K562 (cell line): Measurements from ENCODE around the gene PAQR4. TPM values are rescaled to one million over a fixed set of nuclear protein-coding genes. Genes with fewer than 3 reads are reported as not detected.

ENCODE experiments used
- ELF1 ChIP-seq: fragments of 200-800 bp; sonication (Bioruptor generic); IDR thresholded peaks from 2 replicates; pipeline ENCODE4 v1.6.1; 2016; ENCODE audit warnings: missing genetic modification characterization, missing compliant biosample characterization
- ESRRB ChIP-seq: fragments of 250-450 bp; sonication (Bioruptor Pico); IDR thresholded peaks from 2 replicates; pipeline ENCODE4 v1.5.0; 2020; ENCODE audit warnings: mild to moderate bottlenecking, moderate library complexity, borderline replicate concordance
- ETV6 ChIP-seq, 3 experiments: fragments of 150-350 bp in 1 of 3; sonication (generic) in 1 of 3; formaldehyde crosslinking in 1 of 3; IDR thresholded peaks; 2 replicates each; pipeline versions ENCODE4 v1.6.1 to v1.8.0; 2014 to 2022; ENCODE audit warnings: borderline replicate concordance in 2 of 3, low read depth in 2 of 3, antibody characterized with exemption in 1 of 3, low read length in 1 of 3, mild to moderate bottlenecking in 1 of 3, missing genetic modification reagents in 1 of 3
- HEY1 ChIP-seq: fragments of 250-450 bp; sonication (Bioruptor Pico); IDR thresholded peaks from 2 replicates; pipeline ENCODE4 v1.5.0; 2020; ENCODE audit warnings: mild to moderate bottlenecking, moderate library complexity, borderline replicate concordance
- PHF8 ChIP-seq: fragments of 200-600 bp; sonication (generic); IDR thresholded peaks from 2 replicates; pipeline ENCODE4 v1.6.1; 2012; ENCODE audit warnings: mixed run types, mild to moderate bottlenecking, inconsistent platforms, low read length, moderate library complexity, borderline replicate concordance
- SMARCA5 ChIP-seq: fragments of 450-650 bp; IDR thresholded peaks from 2 replicates; pipeline ENCODE4 v1.6.1; 2016
- THRAP3 ChIP-seq: fragments of 450-650 bp; IDR thresholded peaks from 2 replicates; pipeline ENCODE4 v1.6.1; 2016; ENCODE audit warnings: mild to moderate bottlenecking, inconsistent platforms, borderline replicate concordance
- ZNF146 ChIP-seq: IDR thresholded peaks from one replicate; pipeline ENCODE4 v1.6.1; 2018; ENCODE audit warnings: missing compliant biosample characterization; ENCODE audit not compliant: unreplicated experiment
- ZNF165 ChIP-seq: fragments of 250-450 bp; sonication (Bioruptor Pico); IDR thresholded peaks from 2 replicates; pipeline ENCODE4 v1.4.0; 2020; ENCODE audit warnings: borderline replicate concordance
- polyA plus RNA-seq, 8 experiments: library from polyadenylated mRNA; depleted of rRNA in 4 of 8; stranded (reverse) in 5 of 8; unstranded in 3 of 8; fragments of >200 nt; fragmentation: Nextera tagmentation in 2 of 8; fragmentation: Illumina TruSeq in 1 of 8; extraction: Ambion mirVana in 2 of 8; extraction: Trizol in 1 of 8; gene quantifications; 2 replicates each; pipeline versions ENCODE4 v1.2.1 to v1.2.3, GENCODE V29; 2011 to 2014; ENCODE audit warnings: inconsistent platforms in 1 of 8, missing spikeins in 1 of 8
- total RNA-seq, 7 experiments: library from RNA; depleted of rRNA in 6 of 7; stranded (reverse); fragments of >200 nt in 6 of 7; fragmentation: Illumina TruSeq in 2 of 7; extraction: Trizol in 2 of 7; gene quantifications; 2 replicates each; pipeline versions ENCODE4 v1.2.1 to v1.2.3, GENCODE V29; 2011 to 2021; ENCODE audit warnings: low replicate concordance in 1 of 7
- TF ChIP-seq, protein P1 (sequence below): sonication (generic); formaldehyde crosslinking; IDR thresholded peaks from 2 replicates; pipeline ENCODE4 v1.8.1; 2023; ENCODE audit warnings: missing genetic modification reagents, mild to moderate bottlenecking, borderline replicate concordance
- TF ChIP-seq, protein P2 (sequence below), 2 experiments: fragments of 450-650 bp in 1 of 2; sonication (generic) in 1 of 2; formaldehyde crosslinking; conservative IDR thresholded peaks; 2 replicates each; pipeline versions ENCODE4 v1.4.0 to v1.8.1; 2020 to 2022; ENCODE audit warnings: mild to moderate bottlenecking in 1 of 2, missing genetic modification reagents in 1 of 2
- TF ChIP-seq, protein P3 (sequence below): fragments of 250-450 bp; sonication (Bioruptor Pico); IDR thresholded peaks from 2 replicates; pipeline ENCODE4 v1.8.0; 2022; ENCODE audit warnings: moderate library complexity, mild to moderate bottlenecking, inconsistent platforms
- TF ChIP-seq, protein P4 (sequence below): IDR thresholded peaks from 3 replicates; pipeline ENCODE4 v1.6.1; 2011; ENCODE audit warnings: borderline replicate concordance, mild to moderate bottlenecking, moderate library complexity; ENCODE audit not compliant: insufficient read length; ENCODE audit errors: extremely low read depth

Gene PAQR4
- total and polyA plus RNA-seq, 9 of the 15 experiments (the other 6 are each of a cell fraction or from before 2014, with no cell fraction given), result 0.62 to 40.4 (median 19.5) TPM

DNA sequence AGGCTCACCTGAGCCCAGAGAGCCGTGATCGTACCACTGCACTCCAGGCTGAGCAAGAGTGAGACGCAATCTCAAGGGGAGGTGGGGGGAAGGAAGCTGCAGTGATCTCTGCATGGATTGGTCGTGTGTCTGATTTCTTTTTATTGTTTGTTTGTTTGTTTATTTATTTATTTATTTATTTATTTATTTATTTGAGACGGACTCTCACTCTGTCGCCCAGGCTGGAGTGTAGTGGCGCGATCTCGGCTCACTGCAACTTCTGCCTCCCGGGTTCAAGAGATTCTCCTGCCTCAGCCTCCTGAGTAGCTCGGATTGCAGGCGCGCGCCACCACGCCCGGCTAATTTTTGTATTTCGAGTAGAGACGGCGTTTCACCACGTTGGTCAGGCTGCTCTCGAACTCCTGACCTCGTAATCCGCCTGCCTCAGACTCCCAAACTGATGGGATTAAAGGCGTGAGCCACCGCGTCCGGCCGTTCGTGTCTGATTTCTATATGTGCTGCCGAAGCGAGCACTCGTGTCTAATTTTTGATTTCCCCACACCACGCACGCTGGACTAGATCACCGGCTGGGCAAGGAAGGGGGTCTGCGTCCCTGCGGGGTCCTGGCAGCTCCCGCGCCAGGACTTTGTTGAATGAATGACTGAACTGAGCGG is 50.6 kb downstream of the PAQR4 start (continued):
- TF ChIP-seq, protein P1, sequence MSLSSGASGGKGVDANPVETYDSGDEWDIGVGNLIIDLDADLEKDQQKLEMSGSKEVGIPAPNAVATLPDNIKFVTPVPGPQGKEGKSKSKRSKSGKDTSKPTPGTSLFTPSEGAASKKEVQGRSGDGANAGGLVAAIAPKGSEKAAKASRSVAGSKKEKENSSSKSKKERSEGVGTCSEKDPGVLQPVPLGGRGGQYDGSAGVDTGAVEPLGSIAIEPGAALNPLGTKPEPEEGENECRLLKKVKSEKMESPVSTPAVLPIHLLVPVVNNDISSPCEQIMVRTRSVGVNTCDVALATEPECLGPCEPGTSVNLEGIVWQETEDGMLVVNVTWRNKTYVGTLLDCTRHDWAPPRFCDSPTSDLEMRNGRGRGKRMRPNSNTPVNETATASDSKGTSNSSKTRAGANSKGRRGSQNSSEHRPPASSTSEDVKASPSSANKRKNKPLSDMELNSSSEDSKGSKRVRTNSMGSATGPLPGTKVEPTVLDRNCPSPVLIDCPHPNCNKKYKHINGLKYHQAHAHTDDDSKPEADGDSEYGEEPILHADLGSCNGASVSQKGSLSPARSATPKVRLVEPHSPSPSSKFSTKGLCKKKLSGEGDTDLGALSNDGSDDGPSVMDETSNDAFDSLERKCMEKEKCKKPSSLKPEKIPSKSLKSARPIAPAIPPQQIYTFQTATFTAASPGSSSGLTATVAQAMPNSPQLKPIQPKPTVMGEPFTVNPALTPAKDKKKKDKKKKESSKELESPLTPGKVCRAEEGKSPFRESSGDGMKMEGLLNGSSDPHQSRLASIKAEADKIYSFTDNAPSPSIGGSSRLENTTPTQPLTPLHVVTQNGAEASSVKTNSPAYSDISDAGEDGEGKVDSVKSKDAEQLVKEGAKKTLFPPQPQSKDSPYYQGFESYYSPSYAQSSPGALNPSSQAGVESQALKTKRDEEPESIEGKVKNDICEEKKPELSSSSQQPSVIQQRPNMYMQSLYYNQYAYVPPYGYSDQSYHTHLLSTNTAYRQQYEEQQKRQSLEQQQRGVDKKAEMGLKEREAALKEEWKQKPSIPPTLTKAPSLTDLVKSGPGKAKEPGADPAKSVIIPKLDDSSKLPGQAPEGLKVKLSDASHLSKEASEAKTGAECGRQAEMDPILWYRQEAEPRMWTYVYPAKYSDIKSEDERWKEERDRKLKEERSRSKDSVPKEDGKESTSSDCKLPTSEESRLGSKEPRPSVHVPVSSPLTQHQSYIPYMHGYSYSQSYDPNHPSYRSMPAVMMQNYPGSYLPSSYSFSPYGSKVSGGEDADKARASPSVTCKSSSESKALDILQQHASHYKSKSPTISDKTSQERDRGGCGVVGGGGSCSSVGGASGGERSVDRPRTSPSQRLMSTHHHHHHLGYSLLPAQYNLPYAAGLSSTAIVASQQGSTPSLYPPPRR (CRISPR knock-in tag), result no peak
- TF ChIP-seq ESRRB (CRISPR knock-in tag) (no peak), SMARCA5 (0 out of 2 replicates have a peak, but pooled peaks have one; percentile 15), ELF1 (tag) (no peak), ZNF146 (CRISPR knock-in tag) (no peak), PHF8 (peak; percentile 36; the same call in 1 of the 2 replicates), ZNF165 (no peak), HEY1 (CRISPR knock-in tag) (no peak), ETV6 (IDR thresholded peaks at IDR 0.05; ENCODE audit: borderline replicate concordance in 1 of 2, low read depth in 2 of 2, low read length in 1 of 2) (no peak), ETV6 (CRISPR knock-in tag; IDR thresholded peaks at IDR 0.05; ENCODE audit: borderline replicate concordance) (no peak), THRAP3 (no peak)
- TF ChIP-seq, protein P2, sequence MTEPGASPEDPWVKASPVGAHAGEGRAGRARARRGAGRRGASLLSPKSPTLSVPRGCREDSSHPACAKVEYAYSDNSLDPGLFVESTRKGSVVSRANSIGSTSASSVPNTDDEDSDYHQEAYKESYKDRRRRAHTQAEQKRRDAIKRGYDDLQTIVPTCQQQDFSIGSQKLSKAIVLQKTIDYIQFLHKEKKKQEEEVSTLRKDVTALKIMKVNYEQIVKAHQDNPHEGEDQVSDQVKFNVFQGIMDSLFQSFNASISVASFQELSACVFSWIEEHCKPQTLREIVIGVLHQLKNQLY (CRISPR knock-in tag; conservative IDR thresholded peaks at IDR 0.05), result no peak
- TF ChIP-seq, protein P3, sequence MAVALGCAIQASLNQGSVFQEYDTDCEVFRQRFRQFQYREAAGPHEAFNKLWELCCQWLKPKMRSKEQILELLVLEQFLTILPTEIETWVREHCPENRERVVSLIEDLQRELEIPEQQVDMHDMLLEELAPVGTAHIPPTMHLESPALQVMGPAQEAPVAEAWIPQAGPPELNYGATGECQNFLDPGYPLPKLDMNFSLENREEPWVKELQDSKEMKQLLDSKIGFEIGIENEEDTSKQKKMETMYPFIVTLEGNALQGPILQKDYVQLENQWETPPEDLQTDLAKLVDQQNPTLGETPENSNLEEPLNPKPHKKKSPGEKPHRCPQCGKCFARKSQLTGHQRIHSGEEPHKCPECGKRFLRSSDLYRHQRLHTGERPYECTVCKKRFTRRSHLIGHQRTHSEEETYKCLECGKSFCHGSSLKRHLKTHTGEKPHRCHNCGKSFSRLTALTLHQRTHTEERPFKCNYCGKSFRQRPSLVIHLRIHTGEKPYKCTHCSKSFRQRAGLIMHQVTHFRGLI (CRISPR knock-in tag), result no peak
- TF ChIP-seq, protein P4, sequence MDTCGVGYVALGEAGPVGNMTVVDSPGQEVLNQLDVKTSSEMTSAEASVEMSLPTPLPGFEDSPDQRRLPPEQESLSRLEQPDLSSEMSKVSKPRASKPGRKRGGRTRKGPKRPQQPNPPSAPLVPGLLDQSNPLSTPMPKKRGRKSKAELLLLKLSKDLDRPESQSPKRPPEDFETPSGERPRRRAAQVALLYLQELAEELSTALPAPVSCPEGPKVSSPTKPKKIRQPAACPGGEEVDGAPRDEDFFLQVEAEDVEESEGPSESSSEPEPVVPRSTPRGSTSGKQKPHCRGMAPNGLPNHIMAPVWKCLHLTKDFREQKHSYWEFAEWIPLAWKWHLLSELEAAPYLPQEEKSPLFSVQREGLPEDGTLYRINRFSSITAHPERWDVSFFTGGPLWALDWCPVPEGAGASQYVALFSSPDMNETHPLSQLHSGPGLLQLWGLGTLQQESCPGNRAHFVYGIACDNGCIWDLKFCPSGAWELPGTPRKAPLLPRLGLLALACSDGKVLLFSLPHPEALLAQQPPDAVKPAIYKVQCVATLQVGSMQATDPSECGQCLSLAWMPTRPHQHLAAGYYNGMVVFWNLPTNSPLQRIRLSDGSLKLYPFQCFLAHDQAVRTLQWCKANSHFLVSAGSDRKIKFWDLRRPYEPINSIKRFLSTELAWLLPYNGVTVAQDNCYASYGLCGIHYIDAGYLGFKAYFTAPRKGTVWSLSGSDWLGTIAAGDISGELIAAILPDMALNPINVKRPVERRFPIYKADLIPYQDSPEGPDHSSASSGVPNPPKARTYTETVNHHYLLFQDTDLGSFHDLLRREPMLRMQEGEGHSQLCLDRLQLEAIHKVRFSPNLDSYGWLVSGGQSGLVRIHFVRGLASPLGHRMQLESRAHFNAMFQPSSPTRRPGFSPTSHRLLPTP, result peak; percentile 35
